Smooth muscle cell (in vitro differentiated cells): Measurements from ENCODE around the gene NDUFAF4. TPM values are rescaled to one million over a fixed set of nuclear protein-coding genes. Genes with fewer than 3 reads are reported as not detected.

ENCODE experiments used
- DNase-seq: peaks from one replicate; lab custom pipeline; 2025; ENCODE audit not compliant: unreplicated experiment; lab: John Stamatoyannopoulos, UW
- H2AFZ ChIP-seq: fragments of 200-600 bp; sonication (generic); 2 replicates; pipeline ENCODE4 v1.6.0; 2016; ENCODE audit warnings: antibody characterized with exemption, low read depth, mild to moderate bottlenecking
- H3F3A ChIP-seq: fragments of 200-600 bp; sonication (generic); 2 replicates; pipeline ENCODE4 v1.6.0; 2017; ENCODE audit warnings: antibody characterized with exemption, low read depth
- H3K27ac ChIP-seq: fragments of 200-600 bp; sonication (generic); 2 replicates; pipeline ENCODE4 v1.5.1; 2016; ENCODE audit warnings: low read depth, mild to moderate bottlenecking
- H3K27me3 ChIP-seq: fragments of 200-600 bp; sonication (generic); 2 replicates; pipeline ENCODE4 v1.6.1; 2016; ENCODE audit warnings: low read depth, mild to moderate bottlenecking
- H3K36me3 ChIP-seq: fragments of 200-600 bp; sonication (generic); 2 replicates; pipeline ENCODE4 v1.5.1; 2016; ENCODE audit warnings: low read depth
- H3K4me1 ChIP-seq: fragments of 200-600 bp; sonication (generic); 2 replicates; pipeline ENCODE4 v1.5.1; 2016; ENCODE audit warnings: low read depth
- H3K4me2 ChIP-seq: fragments of 200-600 bp; sonication (generic); 2 replicates; pipeline ENCODE4 v1.6.0; 2016; ENCODE audit warnings: mild to moderate bottlenecking
- H3K4me3 ChIP-seq: fragments of 200-600 bp; sonication (generic); 2 replicates; pipeline ENCODE4 v1.5.1; 2016; ENCODE audit warnings: mild to moderate bottlenecking
- H3K79me2 ChIP-seq: fragments of 200-600 bp; sonication (generic); 2 replicates; pipeline ENCODE4 v1.6.0; 2016; ENCODE audit warnings: low read depth, mild to moderate bottlenecking
- H3K9ac ChIP-seq: fragments of 200-600 bp; sonication (generic); 2 replicates; pipeline ENCODE4 v1.6.0; 2016; ENCODE audit warnings: low read depth
- H3K9me3 ChIP-seq: fragments of 200-600 bp; sonication (generic); replicated peaks from 2 replicates; pipeline ENCODE4 v1.5.1; 2016; ENCODE audit warnings: low read depth
- H4K20me1 ChIP-seq: fragments of 200-600 bp; sonication (generic); 2 replicates; pipeline ENCODE4 v1.6.0; 2016; ENCODE audit warnings: low read depth
- CTCF ChIP-seq: fragments of 200-600 bp; sonication (generic); IDR thresholded peaks from 2 replicates; pipeline ENCODE4 v1.5.1; 2017; ENCODE audit warnings: borderline replicate concordance, mild to moderate bottlenecking, antibody characterized with exemption; ENCODE audit not compliant: insufficient read depth, poor library complexity, severe bottlenecking
- WGBS: methylation state at CpG from one replicate; pipeline ENCODE4 v1.1.7; 2016; ENCODE audit warnings: low lambda C conversion rate; 5-methylcytosine and 5-hydroxymethylcytosine counted together
- polyA plus RNA-seq: library from polyadenylated mRNA; unstranded; fragments of >200 nt; fragmentation: Nextera tagmentation; extraction: Ambion mirVana; gene quantifications from 2 replicates; pipeline ENCODE4 v1.2.1, GENCODE V29; 2016
- total RNA-seq: library from RNA; depleted of rRNA; stranded (reverse); fragments of >200 nt; gene quantifications from 2 replicates; pipeline ENCODE4 v1.2.3, GENCODE V29; 2014

Gene NDUFAF4
- total and polyA plus RNA-seq, 2 experiments from 2014 or later: 40.4 to 51.0 TPM

GRCh38 chr6:96861588-96861987 lies 36.1 kb downstream of the NDUFAF4 start:
- no peaks in the 10 kb centered on the region for H3K4me1 ChIP-seq
- H3K27me3 ChIP-seq: peaks cover 4% of the 10 kb centered on the region
- H3K79me2 ChIP-seq: no peaks in the 10 kb centered on the region
- no peaks in the 10 kb centered on the region for H3K9me3 ChIP-seq
- H3K9ac ChIP-seq: no peak overlapping the region
- no peak overlapping the region for H3K4me2 ChIP-seq
- H3K4me3 ChIP-seq: no peak overlapping the region
- no peaks in the 10 kb centered on the region for H3F3A ChIP-seq
- TF ChIP-seq CTCF: no peak
- no peaks in the 10 kb centered on the region for H4K20me1 ChIP-seq
- no peaks in the 10 kb centered on the region for H3K36me3 ChIP-seq
- DNase-seq: no peak
- no peak overlapping the region for H2AFZ ChIP-seq
- H3K27ac ChIP-seq: no peak overlapping the region

- Histone ChIP-seq H2AFZ (no peak overlapping the region), H3K79me2 (no peaks in the 10 kb centered on the region), H3K4me2 (no peak overlapping the region), H3F3A (no peaks in the 10 kb centered on the region), H3K9ac (no peak overlapping the region), H3K4me3 (no peak overlapping the region), H4K20me1 (no peaks in the 10 kb centered on the region), H3K4me1 (no peaks in the 10 kb centered on the region), H3K27ac (no peak overlapping the region), H3K36me3 (no peaks in the 10 kb centered on the region), H3K27me3 (no peaks in the 10 kb centered on the region), H3K9me3 (no peaks in the 10 kb centered on the region)
- WGBS: 48% methylated on average over 1 of the region's 1 CpG
- no peak for TF ChIP-seq CTCF
- DNase-seq: no peak
Measured at GRCh38 chr6:96856856-96857255, 40.8 kb downstream of the NDUFAF4 start.

GRCh38 chr6:96853083-96853482 lies 44.6 kb downstream of the NDUFAF4 start:
- Histone ChIP-seq H3K79me2 (no peaks in the 10 kb centered on the region), H3K4me2 (no peak overlapping the region), H3K9me3 (no peaks in the 10 kb centered on the region), H2AFZ (no peak overlapping the region), H3K27ac (no peak overlapping the region), H3K4me3 (no peak overlapping the region), H3K4me1 (no peaks in the 10 kb centered on the region), H3F3A (no peaks in the 10 kb centered on the region), H3K36me3 (no peaks in the 10 kb centered on the region), H3K9ac (no peak overlapping the region), H3K27me3 (no peaks in the 10 kb centered on the region), H4K20me1 (no peaks in the 10 kb centered on the region)
- no peak for TF ChIP-seq CTCF
- DNase-seq: no peak
- 86% methylated on average over 2 of the region's 2 CpGs for WGBS

GRCh38 chr6:96852605-96853004 lies 45.1 kb downstream of the NDUFAF4 start:
- WGBS: 99% methylated on average over 3 of the region's 3 CpGs
- TF ChIP-seq CTCF: no peak
- no peak overlapping the region for H3K4me3 ChIP-seq

More at GRCh38 chr6:96852605-96853004, 45.1 kb downstream of the NDUFAF4 start:
- H3F3A ChIP-seq: no peaks in the 10 kb centered on the region
- no peak for DNase-seq
- H2AFZ ChIP-seq: no peak overlapping the region
- H3K27ac ChIP-seq: no peak overlapping the region
- no peak overlapping the region for H3K9ac ChIP-seq
- H4K20me1 ChIP-seq: no peaks in the 10 kb centered on the region
- no peaks in the 10 kb centered on the region for H3K4me1 ChIP-seq
- no peaks in the 10 kb centered on the region for H3K79me2 ChIP-seq
- H3K27me3 ChIP-seq: no peaks in the 10 kb centered on the region
- H3K9me3 ChIP-seq: no peaks in the 10 kb centered on the region
- no peak overlapping the region for H3K4me2 ChIP-seq
- H3K36me3 ChIP-seq: no peaks in the 10 kb centered on the region
